K562 (cell line): ENCODE results near the gene PPP1R12B.
"Not testable (repeated sequence)": the region's sequence is repeated elsewhere in the genome, so short reads cannot be mapped to it uniquely, and the experiment has no call there.

ENCODE experiments used
- BRCA1 ChIP-seq, 2 experiments: fragments of 450-650 bp in 1 of 2; sonication (generic) in 1 of 2; formaldehyde crosslinking in 1 of 2; IDR thresholded peaks; 2 replicates each; pipeline versions ENCODE4 v1.5.0 to v1.6.1; 2017 to 2020; ENCODE audit warnings: mild to moderate bottlenecking in 1 of 2, missing genetic modification reagents in 1 of 2
- FOXJ3 ChIP-seq: sonication (generic); formaldehyde crosslinking; IDR thresholded peaks from 2 replicates; pipeline ENCODE4 v1.4.0; 2020; ENCODE audit warnings: mild to moderate bottlenecking, missing genetic modification reagents
- FOXK2 ChIP-seq, 2 experiments: fragments of 450-650 bp; IDR thresholded peaks in 1 of 2; conservative IDR thresholded peaks in 1 of 2; 2 replicates each; pipeline ENCODE4 v1.6.1; 2016; ENCODE audit warnings: low read depth in 2 of 2, mild to moderate bottlenecking in 1 of 2
- JUN ChIP-seq, 2 experiments: sonication (generic) in 1 of 2; formaldehyde crosslinking in 1 of 2; IDR thresholded peaks; 2 replicates each; pipeline versions ENCODE4 v1.6.1 to v1.8.0; 2012 to 2022; ENCODE audit warnings: borderline replicate concordance in 2 of 2, mild to moderate bottlenecking in 2 of 2, improper control_type of control experiment in 1 of 2, low read depth in 1 of 2, low read length in 1 of 2, missing genetic modification reagents in 1 of 2
- JUNB ChIP-seq: fragments of 450-650 bp; formaldehyde crosslinking; conservative IDR thresholded peaks from 2 replicates; pipeline ENCODE4 v1.4.0; 2020; ENCODE audit warnings: mild to moderate bottlenecking
- MLLT1 ChIP-seq, 2 experiments: fragments of 450-650 bp; IDR thresholded peaks; 2 replicates each; pipeline ENCODE4 v1.6.1; 2016
- MYNN ChIP-seq, 2 experiments: sonication (generic); formaldehyde crosslinking in 1 of 2; IDR thresholded peaks; 2 replicates each; pipeline versions ENCODE4 v1.5.0 to v1.6.1; 2016 to 2020; ENCODE audit warnings: antibody characterized with exemption in 1 of 2, missing genetic modification reagents in 1 of 2
- RNF2 ChIP-seq: sonication (generic); IDR thresholded peaks from 2 replicates; pipeline ENCODE4 v1.6.1; 2016
- SMC3 ChIP-seq: conservative IDR thresholded peaks from 2 replicates; pipeline ENCODE4 v1.6.1; 2011; ENCODE audit warnings: low read depth, low read length, improper control_type of control experiment; ENCODE audit not compliant: insufficient read depth
- TF ChIP-seq, protein P1 (sequence below), 2 experiments: fragments of 450-650 bp; formaldehyde crosslinking in 1 of 2; IDR thresholded peaks; 2 replicates each; pipeline versions ENCODE4 v1.4.0 to v1.6.1; 2014 to 2020; ENCODE audit warnings: mild to moderate bottlenecking in 2 of 2, borderline replicate concordance in 1 of 2, low read depth in 1 of 2
- TF ChIP-seq, protein P2 (sequence below), 2 experiments: fragments of 450-650 bp in 1 of 2; sonication (generic) in 1 of 2; formaldehyde crosslinking; conservative IDR thresholded peaks; 2 replicates each; pipeline versions ENCODE4 v1.4.0 to v1.8.1; 2020 to 2022; ENCODE audit warnings: mild to moderate bottlenecking in 1 of 2, missing genetic modification reagents in 1 of 2

DNA sequence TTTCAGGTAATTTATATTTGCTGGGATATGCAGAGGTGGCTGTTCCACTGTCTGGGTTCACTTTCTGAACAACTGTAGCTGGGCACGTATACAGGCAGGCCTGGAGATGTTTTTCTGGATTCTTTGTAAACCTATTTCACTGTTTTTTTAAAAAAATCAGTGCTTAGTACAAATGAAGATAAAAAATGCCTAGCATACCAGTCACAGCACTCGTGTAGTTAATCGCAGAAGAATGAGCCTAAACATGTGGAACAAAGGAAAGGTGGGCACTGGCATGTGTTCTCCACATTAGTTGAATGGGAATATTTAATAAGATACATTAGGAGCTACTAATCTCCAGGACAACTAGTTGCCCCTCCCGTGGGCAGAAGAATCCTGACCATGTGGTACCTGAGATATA lies 68.6 kb downstream of the PPP1R12B start:
- not testable (repeated sequence) for TF ChIP-seq RNF2; SMC3; JUN (IDR thresholded peaks at IDR 0.05; ENCODE audit: borderline replicate concordance, low read depth, low read length); JUN (CRISPR knock-in tag; IDR thresholded peaks at IDR 0.05; ENCODE audit: borderline replicate concordance); JUNB (CRISPR knock-in tag); MLLT1 (IDR thresholded peaks at IDR 0.05); FOXK2 (conservative IDR thresholded peaks at IDR 0.05 in 1 of 2, IDR thresholded peaks at IDR 0.05 in 1 of 2; ENCODE audit: low read depth in 2 of 2); BRCA1 (IDR thresholded peaks at IDR 0.05); BRCA1 (CRISPR knock-in tag; IDR thresholded peaks at IDR 0.05); MYNN (IDR thresholded peaks at IDR 0.05); MYNN (CRISPR knock-in tag; IDR thresholded peaks at IDR 0.05); FOXJ3 (CRISPR knock-in tag)
- TF ChIP-seq, protein P1, sequence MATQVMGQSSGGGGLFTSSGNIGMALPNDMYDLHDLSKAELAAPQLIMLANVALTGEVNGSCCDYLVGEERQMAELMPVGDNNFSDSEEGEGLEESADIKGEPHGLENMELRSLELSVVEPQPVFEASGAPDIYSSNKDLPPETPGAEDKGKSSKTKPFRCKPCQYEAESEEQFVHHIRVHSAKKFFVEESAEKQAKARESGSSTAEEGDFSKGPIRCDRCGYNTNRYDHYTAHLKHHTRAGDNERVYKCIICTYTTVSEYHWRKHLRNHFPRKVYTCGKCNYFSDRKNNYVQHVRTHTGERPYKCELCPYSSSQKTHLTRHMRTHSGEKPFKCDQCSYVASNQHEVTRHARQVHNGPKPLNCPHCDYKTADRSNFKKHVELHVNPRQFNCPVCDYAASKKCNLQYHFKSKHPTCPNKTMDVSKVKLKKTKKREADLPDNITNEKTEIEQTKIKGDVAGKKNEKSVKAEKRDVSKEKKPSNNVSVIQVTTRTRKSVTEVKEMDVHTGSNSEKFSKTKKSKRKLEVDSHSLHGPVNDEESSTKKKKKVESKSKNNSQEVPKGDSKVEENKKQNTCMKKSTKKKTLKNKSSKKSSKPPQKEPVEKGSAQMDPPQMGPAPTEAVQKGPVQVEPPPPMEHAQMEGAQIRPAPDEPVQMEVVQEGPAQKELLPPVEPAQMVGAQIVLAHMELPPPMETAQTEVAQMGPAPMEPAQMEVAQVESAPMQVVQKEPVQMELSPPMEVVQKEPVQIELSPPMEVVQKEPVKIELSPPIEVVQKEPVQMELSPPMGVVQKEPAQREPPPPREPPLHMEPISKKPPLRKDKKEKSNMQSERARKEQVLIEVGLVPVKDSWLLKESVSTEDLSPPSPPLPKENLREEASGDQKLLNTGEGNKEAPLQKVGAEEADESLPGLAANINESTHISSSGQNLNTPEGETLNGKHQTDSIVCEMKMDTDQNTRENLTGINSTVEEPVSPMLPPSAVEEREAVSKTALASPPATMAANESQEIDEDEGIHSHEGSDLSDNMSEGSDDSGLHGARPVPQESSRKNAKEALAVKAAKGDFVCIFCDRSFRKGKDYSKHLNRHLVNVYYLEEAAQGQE (IDR thresholded peaks at IDR 0.05; ENCODE audit: borderline replicate concordance), result not testable (repeated sequence)
- TF ChIP-seq, protein P1 (CRISPR knock-in tag; IDR thresholded peaks at IDR 0.05; ENCODE audit: low read depth), result not testable (repeated sequence)
- TF ChIP-seq, protein P2, sequence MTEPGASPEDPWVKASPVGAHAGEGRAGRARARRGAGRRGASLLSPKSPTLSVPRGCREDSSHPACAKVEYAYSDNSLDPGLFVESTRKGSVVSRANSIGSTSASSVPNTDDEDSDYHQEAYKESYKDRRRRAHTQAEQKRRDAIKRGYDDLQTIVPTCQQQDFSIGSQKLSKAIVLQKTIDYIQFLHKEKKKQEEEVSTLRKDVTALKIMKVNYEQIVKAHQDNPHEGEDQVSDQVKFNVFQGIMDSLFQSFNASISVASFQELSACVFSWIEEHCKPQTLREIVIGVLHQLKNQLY (CRISPR knock-in tag; conservative IDR thresholded peaks at IDR 0.05), result not testable (repeated sequence)
